ENCODE data around the gene ZNF524. TPM values are rescaled to one million over a fixed set of nuclear protein-coding genes. Genes with fewer than 3 reads are reported as not detected.

Gene ZNF524
- total RNA-seq, 3 donors from 2014 or later = 22.3 to 25.6 (median 25.4) TPM

GRCh38 chr19:55602104-55603001, 2.3 kb downstream of the ZNF524 start:
- Histone ChIP-seq H3K36me3 (no peaks in the 10 kb centered on the region), H3K4me1 (peaks cover 0 to 6% of the 10 kb centered on the region in 2 donors), H3K4me3 (no peak overlapping the region), H3K27me3 (no peaks in the 10 kb centered on the region), H3K27ac (peak overlapping the region; percentile 98 to 100), H3K9me3 (no peaks in the 10 kb centered on the region)
- DNase-seq (ENCODE audit: low spot score in 2 of 2) = no peak
- intact Hi-C loops (cut with DNase I; ENCODE audit: low total_unique reads) = no loop called here
- TF ChIP-seq POLR2AphosphoS5 (IDR thresholded peaks at IDR 0.05) (no peak), CTCF (IDR thresholded peaks at IDR 0.05) (no peak), POLR2A (IDR thresholded peaks at IDR 0.05) (no peak)

- H3K4me3 ChIP-seq = no peak overlapping the region
- DNase-seq (ENCODE audit: low spot score in 2 of 2) = no peak
- intact Hi-C loops (cut with DNase I; ENCODE audit: low total_unique reads) = no loop called here
- no peaks in the 10 kb centered on the region for H3K36me3 ChIP-seq
- TF ChIP-seq POLR2A (IDR thresholded peaks at IDR 0.05) (no peak), CTCF (IDR thresholded peaks at IDR 0.05) (no peak), POLR2AphosphoS5 (IDR thresholded peaks at IDR 0.05) (no peak)
- peak overlapping the region in 1 of 2 donors; percentile 23 for H3K27ac ChIP-seq
- H3K27me3 ChIP-seq = no peaks in the 10 kb centered on the region
- peaks cover 0 to 6% of the 10 kb centered on the region in 2 donors for H3K4me1 ChIP-seq
- H3K9me3 ChIP-seq = no peaks in the 10 kb centered on the region
Observed at GRCh38 chr19:55603115-55603514, 3.0 kb downstream of the ZNF524 start.

- Histone ChIP-seq H3K27me3 (no peaks in the 10 kb centered on the region), H3K9me3 (no peaks in the 10 kb centered on the region), H3K4me3 (peak overlapping the region in 2 of 3 donors; percentile 88 to 91), H3K4me1 (peaks cover 0 to 6% of the 10 kb centered on the region in 2 donors), H3K27ac (peak overlapping the region; percentile 93 to 98), H3K36me3 (no peaks in the 10 kb centered on the region)
- TF ChIP-seq CTCF (IDR thresholded peaks at IDR 0.05) = no peak
- no peak for TF ChIP-seq POLR2A (IDR thresholded peaks at IDR 0.05)
- no peak for TF ChIP-seq POLR2AphosphoS5 (IDR thresholded peaks at IDR 0.05)
- intact Hi-C loops (cut with DNase I; ENCODE audit: low total_unique reads) = no loop called here
- DNase-seq (ENCODE audit: low spot score in 2 of 2) = no peak
Observed at GRCh38 chr19:55603581-55604292, 3.6 kb downstream of the ZNF524 start.

GRCh38 chr19:55605207-55605636, 5.1 kb downstream of the ZNF524 start:
- intact Hi-C loops (cut with DNase I; ENCODE audit: low total_unique reads) = no loop called here
- Histone ChIP-seq H3K9me3 (no peaks in the 10 kb centered on the region), H3K36me3 (no peaks in the 10 kb centered on the region), H3K27me3 (no peaks in the 10 kb centered on the region), H3K4me1 (peaks cover 0 to 6% of the 10 kb centered on the region in 2 donors), H3K4me3 (peak overlapping the region; percentile 88 to 91 (median 91)), H3K27ac (peak overlapping the region; percentile 93 to 98)
- DNase-seq (ENCODE audit: low spot score in 2 of 2) = peak; percentile 96
- TF ChIP-seq POLR2AphosphoS5 (IDR thresholded peaks at IDR 0.05) (peak; percentile 22 to 49 (median 42)), CTCF (IDR thresholded peaks at IDR 0.05) (no peak)

All from breast epithelium (tissue), 4 donors.